Colonic mucosa (tissue), 4 donors: ENCODE data around the gene PLAGL2. TPM values are rescaled to one million over a fixed set of nuclear protein-coding genes. Genes with fewer than 3 reads are reported as not detected.
"Not testable (repeated sequence)": the region's sequence is repeated elsewhere in the genome, so short reads cannot be mapped to it uniquely, and the experiment has no call there.

Source experiments
- DNase-seq: peaks from one replicate; pipeline ENCODE4 v3.0.0-alpha.2; 2020
- H3K27ac ChIP-seq: fragments of 200-600 bp; one replicate; pipeline ENCODE4 v1.8.0; 2021
- H3K27me3 ChIP-seq: fragments of 200-600 bp; one replicate; pipeline ENCODE4 v1.8.0; 2021
- H3K36me3 ChIP-seq: fragments of 200-600 bp; one replicate; pipeline ENCODE4 v1.8.0; 2021
- H3K4me1 ChIP-seq: fragments of 200-600 bp; one replicate; pipeline ENCODE4 v1.8.0; 2021; ENCODE audit warnings: mild to moderate bottlenecking
- H3K4me3 ChIP-seq: fragments of 200-600 bp; one replicate; pipeline ENCODE4 v1.8.0; 2021
- H3K9ac ChIP-seq, 2 donors: one replicate each; pipeline ENCODE4 v1.7.0; 2013; ENCODE audit warnings: control low read depth in 2 of 2, low read depth in 2 of 2, low read length in 2 of 2
- H3K9me3 ChIP-seq: fragments of 200-600 bp; one replicate; pipeline ENCODE4 v1.8.0; 2021
- intact Hi-C: fragments of 100-400 bp; cut with DNase I; formaldehyde crosslinking; loops from one replicate; pipeline ENCODE4 v1.14.1; 2022
- total RNA-seq, 2 donors: library from RNA; stranded (reverse); fragmentation: NEBNext Ultra II Directional in 1 of 2; extraction: Animal tissue kit (Norgen Biotek cat#: 25700) in 1 of 2; gene quantifications; one replicate each; pipeline ENCODE4 v1.2.1, GENCODE V29; 2021
- TF ChIP-seq, protein P1 (sequence below): fragments of 200-600 bp; IDR thresholded peaks from one replicate; pipeline ENCODE4 v1.8.0; 2022; ENCODE audit warnings: antibody characterized with exemption, mild to moderate bottlenecking
- donor health status: healthy.
- donor health status: DM: no; HTN: no; CAD: no.
- donor health status: DM: no; HTN: no; CAD: no.

The PLAGL2 gene, protein sequence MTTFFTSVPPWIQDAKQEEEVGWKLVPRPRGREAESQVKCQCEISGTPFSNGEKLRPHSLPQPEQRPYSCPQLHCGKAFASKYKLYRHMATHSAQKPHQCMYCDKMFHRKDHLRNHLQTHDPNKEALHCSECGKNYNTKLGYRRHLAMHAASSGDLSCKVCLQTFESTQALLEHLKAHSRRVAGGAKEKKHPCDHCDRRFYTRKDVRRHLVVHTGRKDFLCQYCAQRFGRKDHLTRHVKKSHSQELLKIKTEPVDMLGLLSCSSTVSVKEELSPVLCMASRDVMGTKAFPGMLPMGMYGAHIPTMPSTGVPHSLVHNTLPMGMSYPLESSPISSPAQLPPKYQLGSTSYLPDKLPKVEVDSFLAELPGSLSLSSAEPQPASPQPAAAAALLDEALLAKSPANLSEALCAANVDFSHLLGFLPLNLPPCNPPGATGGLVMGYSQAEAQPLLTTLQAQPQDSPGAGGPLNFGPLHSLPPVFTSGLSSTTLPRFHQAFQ
- 10 to 100 TPM; 17.7 to 18.6 TPM for total RNA-seq

DNA sequence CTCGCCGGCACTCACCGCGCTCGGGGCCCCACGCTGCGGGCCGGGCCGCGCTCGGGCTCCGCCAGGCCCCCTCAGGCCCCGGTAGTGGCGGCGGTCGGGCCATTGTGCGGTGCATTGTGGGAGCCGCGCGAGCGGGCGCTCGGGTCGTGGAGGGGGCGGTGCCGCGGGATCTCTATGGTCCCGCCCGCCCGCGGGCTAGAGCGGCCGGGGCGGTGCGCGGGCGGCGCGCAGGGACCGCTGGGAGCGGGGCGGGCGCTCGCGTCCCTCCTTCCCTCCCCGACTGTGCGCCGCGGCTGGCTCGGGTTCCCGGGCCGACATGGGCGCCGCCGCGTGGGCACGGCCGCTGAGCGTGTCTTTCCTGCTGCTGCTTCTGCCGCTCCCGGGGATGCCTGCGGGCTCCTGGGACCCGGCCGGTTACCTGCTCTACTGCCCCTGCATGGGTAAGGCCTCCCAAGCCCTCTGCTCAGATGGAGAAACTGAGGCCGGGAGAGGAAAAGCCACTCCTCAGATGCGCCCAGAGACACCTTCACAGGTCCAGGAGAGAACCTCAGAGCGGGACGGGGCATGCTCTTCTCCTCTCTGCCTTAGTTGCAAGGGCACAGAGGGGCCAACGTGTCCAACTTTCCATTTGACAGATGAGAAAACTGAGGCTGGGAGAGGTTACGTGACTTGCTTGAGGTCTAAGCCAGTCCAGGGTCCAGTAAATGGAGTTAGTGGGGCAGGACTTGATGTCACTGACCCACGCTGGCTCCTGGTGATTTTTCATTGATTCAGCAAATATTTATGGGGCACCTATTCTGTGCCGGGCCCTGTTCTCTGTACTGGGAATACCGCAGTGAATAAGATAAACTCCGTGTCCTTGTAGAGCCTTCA lies at the start of gene PLAGL2, which contains the start of gene POFUT1:
Gene PLAGL2 (minus strand): TSS at position 118 of the 873 bp plus-strand sequence. CDS start 5,565 bp downstream, outside the sequence.
Gene POFUT1 (plus strand): TSS at position 255 of the 873 bp plus-strand sequence. CDS start 62 bp downstream, at position 317.
- TF ChIP-seq, protein P1, sequence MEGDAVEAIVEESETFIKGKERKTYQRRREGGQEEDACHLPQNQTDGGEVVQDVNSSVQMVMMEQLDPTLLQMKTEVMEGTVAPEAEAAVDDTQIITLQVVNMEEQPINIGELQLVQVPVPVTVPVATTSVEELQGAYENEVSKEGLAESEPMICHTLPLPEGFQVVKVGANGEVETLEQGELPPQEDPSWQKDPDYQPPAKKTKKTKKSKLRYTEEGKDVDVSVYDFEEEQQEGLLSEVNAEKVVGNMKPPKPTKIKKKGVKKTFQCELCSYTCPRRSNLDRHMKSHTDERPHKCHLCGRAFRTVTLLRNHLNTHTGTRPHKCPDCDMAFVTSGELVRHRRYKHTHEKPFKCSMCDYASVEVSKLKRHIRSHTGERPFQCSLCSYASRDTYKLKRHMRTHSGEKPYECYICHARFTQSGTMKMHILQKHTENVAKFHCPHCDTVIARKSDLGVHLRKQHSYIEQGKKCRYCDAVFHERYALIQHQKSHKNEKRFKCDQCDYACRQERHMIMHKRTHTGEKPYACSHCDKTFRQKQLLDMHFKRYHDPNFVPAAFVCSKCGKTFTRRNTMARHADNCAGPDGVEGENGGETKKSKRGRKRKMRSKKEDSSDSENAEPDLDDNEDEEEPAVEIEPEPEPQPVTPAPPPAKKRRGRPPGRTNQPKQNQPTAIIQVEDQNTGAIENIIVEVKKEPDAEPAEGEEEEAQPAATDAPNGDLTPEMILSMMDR: no peak
- peak within 1 kb of the TSS; percentile 86 for H3K27ac ChIP-seq
- H3K9ac ChIP-seq: peak within 1 kb of the TSS; percentile 98 to 99
- intact Hi-C loops: loop anchor here (10.0 kb wide), 1 partner anchor 277 kb away; no protein-coding TSS in a partner anchor
- DNase-seq: peak; percentile 92
- no peaks in the 10 kb centered on the region for H3K36me3 ChIP-seq
- peaks cover 22% of the 10 kb centered on the region for H3K4me1 ChIP-seq
- no peaks in the 10 kb centered on the region for H3K9me3 ChIP-seq
- no peaks in the 10 kb centered on the region for H3K27me3 ChIP-seq
- H3K4me3 ChIP-seq: peak within 1 kb of the TSS; percentile 96

DNA sequence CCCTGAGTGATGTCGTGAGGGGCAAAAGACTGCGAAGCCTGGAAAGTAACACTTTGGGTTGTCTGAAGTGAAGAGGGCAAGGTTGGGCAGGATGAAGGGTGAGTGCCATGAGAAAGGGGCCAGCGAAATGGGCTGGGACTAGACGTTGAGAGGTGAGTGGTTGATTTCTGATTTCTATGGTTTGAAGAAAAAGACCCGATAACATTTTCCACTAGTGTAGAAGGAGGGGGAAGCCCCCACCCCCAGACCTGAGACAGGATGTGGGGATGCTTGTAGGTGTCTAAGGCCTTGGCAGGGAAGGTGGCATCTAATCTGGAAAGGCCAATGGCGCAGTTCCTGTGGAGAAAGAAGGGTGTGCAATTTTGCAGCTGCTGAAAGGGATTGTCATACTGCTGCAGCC lies 44.6 kb upstream of the PLAGL2 start:
- H3K4me3 ChIP-seq: no peak overlapping the region
- DNase-seq: no peak
- H3K9me3 ChIP-seq: no peaks in the 10 kb centered on the region
- no peaks in the 10 kb centered on the region for H3K27me3 ChIP-seq
- intact Hi-C loops: no loop called here
- H3K36me3 ChIP-seq: no peaks in the 10 kb centered on the region
- TF ChIP-seq, protein P1: no peak
- no peak overlapping the region for H3K27ac ChIP-seq
- peaks cover 3% of the 10 kb centered on the region for H3K4me1 ChIP-seq
- no peak overlapping the region for H3K9ac ChIP-seq

DNA sequence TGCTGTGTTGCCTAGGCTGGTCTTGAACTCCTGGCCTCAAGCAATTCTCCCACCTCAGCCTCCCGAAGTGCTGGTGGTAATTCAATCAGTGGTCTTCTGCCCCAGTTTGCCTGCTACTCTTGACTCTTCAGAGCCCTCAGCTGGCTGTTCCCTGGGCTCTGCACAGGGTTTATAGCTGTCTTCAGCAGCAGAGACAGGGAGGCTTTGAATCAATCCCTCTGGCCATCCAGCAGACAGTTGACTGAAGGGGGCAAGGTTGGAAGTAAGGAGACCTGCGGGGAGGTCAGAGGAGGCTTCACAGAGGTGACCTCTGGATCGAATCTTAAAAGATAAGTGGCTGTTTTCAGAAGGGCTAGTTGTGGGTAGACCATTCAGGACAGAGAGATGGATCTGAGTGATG lies 43.9 kb upstream of the PLAGL2 start:
- no peak for DNase-seq
- no peaks in the 10 kb centered on the region for H3K36me3 ChIP-seq
- TF ChIP-seq, protein P1: no peak
- no peaks in the 10 kb centered on the region for H3K27me3 ChIP-seq
- H3K9me3 ChIP-seq: no peaks in the 10 kb centered on the region
- intact Hi-C loops: no loop called here
- no peak overlapping the region for H3K27ac ChIP-seq
- H3K4me1 ChIP-seq: peaks cover 3% of the 10 kb centered on the region
- H3K9ac ChIP-seq: no peak overlapping the region
- no peak overlapping the region for H3K4me3 ChIP-seq

DNA sequence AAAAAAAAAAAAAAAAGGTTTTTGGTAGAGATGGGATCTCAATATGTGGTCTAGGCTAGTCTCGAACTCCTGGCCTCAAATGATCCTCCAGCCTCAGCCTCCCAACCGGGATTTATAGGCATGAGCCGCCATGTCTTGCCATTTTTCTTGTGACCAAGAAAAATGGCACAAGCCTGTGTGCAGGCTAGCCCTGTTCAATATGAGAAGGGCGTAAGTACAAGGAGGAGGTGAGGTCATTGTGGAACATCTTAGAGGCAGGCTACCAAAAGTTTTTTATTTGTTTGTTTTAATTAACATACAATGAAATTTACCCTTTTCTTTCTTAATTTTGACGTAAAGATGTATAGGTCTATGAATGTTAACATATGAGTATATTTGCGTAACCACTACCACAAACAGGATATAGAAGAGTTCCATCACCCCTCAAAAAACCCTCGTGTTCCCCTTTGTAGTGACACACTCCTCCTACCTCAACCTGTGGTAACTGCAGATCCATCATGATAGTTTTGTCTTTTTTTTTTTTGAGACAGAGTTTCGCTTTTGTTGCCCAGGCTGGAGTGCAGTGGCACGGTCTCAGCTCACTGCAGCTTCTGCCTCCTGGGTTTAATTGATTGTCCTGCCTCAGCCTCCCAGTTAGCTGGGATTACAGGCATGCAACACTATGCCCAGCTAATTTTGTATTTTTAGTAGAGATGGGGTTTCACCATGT lies 41.6 kb upstream of the PLAGL2 start:
- TF ChIP-seq, protein P1: no peak
- DNase-seq: no peak
- no peak overlapping the region for H3K9ac ChIP-seq
- no peak overlapping the region for H3K27ac ChIP-seq
- H3K27me3 ChIP-seq: no peaks in the 10 kb centered on the region
- H3K4me1 ChIP-seq: no peaks in the 10 kb centered on the region
- H3K36me3 ChIP-seq: no peaks in the 10 kb centered on the region
- no peaks in the 10 kb centered on the region for H3K9me3 ChIP-seq
- intact Hi-C loops: no loop called here
- H3K4me3 ChIP-seq: no peak overlapping the region

DNA sequence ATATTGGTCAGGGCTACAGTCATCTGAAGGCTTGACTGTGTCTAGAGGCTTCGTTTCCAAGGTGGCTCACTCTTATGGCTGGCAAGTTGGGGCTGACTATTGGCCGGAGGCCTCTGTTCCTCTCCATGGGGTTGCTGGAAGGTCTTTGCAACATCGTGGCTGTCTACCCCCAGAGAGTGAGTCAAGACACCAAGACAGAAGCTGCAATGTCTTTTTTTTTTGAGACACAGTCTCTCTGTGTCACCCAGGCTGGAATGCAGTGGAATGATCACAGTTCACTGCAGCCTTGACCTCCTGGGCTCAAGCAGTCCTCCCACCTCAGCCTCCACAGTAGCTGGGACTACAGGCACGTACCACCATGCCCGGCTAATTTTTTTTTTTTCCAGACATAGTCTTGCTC lies 40.5 kb upstream of the PLAGL2 start:
- H3K9me3 ChIP-seq: no peaks in the 10 kb centered on the region

DNA sequence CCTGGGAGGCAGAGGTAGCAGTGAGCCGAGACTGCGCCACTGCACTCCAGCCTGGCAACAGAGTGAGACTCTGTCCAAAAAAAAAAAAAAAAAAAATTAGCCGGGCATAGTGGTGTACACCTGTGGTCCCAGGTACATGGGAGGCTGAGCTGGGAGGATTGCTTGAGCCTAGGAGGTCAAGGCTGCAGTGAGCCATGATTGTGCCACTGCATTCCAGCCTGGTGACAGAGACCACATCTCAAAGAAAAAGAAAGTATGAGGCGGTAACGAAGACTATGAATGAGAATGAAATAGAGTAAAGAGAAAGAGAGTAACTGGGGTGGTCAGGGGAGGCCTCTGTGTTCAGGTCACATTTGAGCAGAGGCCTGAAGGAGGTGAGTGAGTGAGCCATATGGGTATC lies 38.7 kb upstream of the PLAGL2 start:
- H3K9me3 ChIP-seq, H3K27me3 ChIP-seq, DNase-seq, H3K27ac ChIP-seq, H3K9ac ChIP-seq, H3K36me3 ChIP-seq, intact Hi-C loops, H3K4me1 ChIP-seq, H3K4me3 ChIP-seq: not testable (repeated sequence)

More for the DNA sequence above, 40.5 kb upstream of the PLAGL2 start:
- Histone ChIP-seq H3K36me3 (no peaks in the 10 kb centered on the region), H3K4me1 (no peaks in the 10 kb centered on the region), H3K27ac (no peak overlapping the region), H3K9ac (no peak overlapping the region), H3K4me3 (no peak overlapping the region), H3K27me3 (no peaks in the 10 kb centered on the region)
- TF ChIP-seq, protein P1: no peak
- DNase-seq: no peak
- intact Hi-C loops: no loop called here
